ENCODE data around the gene CD302.

- no peak for TF ChIP-seq CTCF (IDR thresholded peaks at IDR 0.05)
- TF ChIP-seq EZH2phosphoT487 (IDR thresholded peaks at IDR 0.05) = no peak
- TF ChIP-seq EZH2 (IDR thresholded peaks at IDR 0.05) = no peak
Observed at GRCh38 chr2:159728629-159729028, 69.4 kb downstream of the CD302 start.
